GM21786 (cell line): ENCODE data around the gene MEIOSIN.

Experiments used
- ATAC-seq: cut with Tn5 transposase; IDR thresholded peaks from one replicate; pipeline ENCODE4 v1.9.1; 2021; ENCODE audit not compliant: unreplicated experiment

The MEIOSIN gene

DNA sequence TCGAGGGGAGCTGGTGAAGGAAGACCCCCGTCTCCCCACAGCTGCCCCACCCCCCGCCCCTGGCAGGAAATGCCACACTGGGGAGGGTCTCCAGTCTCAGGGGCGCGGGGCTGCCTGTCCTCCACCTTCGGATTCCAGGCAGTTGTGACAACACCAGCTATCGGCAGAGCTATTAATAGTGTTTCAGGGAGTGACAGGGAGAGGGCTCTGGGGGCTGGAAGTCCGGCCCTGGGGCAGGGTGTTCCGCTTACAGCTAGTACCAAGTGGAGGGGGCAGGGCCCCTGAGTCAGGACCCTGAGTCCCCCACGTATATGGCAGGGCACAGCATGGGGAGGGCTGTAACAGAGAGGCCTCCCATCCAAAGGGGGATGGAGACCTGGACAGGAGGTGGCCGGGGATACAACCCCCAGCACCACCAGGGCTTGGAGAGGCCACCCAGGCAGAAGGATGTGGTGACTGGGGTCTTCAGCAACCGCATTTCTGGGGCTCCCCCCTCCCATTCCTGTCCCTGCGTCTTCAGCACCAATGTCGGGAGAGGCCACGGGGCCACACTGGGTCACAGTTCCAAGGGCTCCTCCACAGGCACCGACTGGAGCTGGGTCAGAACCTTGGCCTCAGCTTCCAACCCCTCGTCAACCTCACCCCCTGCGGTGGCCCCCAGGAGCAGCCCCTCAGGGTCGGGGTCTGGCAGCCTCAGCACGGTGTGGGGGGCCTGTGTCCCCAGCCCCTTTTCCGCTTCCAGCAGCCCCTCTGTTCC is 31.9 kb downstream of the MEIOSIN start:
- no peak for ATAC-seq

DNA sequence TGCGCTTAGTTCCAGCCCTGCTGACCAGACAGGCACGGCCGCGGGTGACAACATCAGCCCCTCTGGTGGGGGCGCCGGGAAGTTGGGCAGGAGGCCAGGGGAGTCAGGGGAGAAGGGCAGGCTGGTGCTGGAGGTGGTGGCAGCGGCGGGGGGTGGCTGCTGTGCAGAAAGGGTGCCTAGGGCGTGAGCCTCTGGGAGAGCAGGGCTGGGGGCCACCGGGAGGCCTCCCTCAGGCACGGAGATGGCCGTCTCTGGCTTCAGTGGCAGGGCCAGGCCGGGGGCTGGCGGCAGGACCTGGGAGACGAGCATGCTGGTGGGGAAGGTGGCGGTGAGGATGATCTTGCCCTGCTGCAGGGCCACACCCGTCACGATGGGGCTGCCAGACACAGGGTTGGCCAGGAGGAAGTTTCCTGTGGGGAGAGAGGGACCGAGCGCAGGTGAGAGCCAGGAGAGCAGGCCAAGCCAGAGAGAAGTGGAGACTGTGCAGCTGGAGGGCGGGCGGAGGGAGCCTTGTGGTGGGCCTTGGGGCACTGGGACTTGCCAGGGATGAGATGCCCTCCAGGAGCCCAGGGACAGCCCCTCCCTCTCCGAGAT is 32.6 kb downstream of the MEIOSIN start:
- ATAC-seq: no peak

DNA sequence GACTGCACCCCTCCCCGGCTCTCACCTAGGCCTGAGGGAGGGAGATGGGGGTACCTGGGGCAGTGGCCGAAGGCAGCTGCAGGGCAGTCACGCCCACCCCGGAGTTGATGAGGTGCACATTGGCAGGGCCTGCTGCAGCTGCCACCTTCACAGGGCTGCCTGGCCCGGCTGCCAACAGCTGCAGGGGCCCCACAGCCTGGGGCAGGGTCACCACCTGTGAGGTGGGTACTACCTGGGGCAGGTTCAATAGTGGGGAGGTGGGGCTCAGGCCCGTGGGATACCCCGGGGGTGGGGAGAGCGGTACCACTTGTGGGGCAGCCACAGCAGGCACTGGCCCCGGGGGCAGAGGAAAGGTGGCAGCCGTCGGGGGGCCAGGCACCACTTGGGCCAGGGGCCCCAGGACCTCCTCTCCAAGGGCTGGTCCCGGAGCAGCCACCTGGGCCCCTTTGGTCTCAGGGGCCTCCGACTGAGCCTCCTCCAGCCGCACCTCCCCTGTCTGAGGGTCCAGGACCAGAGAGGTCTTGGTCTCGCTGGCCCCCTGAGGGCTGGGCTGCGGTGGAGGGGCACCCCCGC is 33.1 kb downstream of the MEIOSIN start:
- no peak for ATAC-seq

DNA sequence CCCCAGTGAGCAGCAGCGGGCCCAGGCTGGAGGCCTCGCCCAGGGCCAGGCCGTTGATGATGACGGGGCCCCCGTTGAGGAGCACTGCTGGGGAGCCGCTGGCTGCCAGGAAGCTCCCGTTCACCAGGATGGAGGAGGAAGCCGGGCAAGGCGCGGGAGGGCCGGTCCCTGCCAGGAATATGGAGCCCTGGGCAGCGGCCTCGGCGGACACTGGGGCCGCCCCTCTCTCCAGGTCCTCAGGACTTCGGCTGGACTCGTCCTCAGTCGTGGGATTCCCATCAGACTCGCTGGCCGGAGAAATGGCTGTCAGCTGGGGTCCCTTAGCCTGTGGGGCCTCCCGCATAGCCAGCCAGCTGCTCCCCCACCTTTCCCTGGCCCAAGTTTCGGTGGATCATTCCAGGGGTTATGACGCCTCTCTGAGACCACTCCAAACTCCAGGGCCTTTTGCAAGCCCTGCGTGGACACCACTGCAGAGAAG is 33.7 kb downstream of the MEIOSIN start:
- ATAC-seq: no peak

DNA sequence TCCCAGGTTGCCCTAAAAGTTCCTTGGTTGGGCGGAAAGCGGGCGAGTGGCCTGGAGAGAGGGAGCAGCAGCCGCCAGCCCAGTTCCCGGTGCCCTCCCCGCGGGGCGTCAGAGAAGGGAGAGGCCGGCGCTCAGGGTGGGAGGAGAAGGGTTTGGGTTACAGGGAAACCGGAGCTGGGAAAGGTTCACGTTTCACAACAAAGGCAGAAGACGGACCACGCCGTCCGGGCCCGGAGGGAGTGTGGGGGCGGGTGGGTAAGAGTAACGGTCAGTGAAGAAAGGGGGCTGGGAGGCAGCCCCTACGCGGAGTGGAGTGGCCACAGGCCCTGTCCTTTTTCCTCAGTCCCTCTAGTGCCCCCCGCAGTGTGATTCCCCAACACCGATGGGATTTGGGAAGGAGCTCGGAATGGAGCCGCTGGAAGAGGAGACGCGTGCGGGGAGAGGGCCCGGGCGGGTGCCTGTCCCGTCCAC is 34.2 kb downstream of the MEIOSIN start:
- no peak for ATAC-seq

DNA sequence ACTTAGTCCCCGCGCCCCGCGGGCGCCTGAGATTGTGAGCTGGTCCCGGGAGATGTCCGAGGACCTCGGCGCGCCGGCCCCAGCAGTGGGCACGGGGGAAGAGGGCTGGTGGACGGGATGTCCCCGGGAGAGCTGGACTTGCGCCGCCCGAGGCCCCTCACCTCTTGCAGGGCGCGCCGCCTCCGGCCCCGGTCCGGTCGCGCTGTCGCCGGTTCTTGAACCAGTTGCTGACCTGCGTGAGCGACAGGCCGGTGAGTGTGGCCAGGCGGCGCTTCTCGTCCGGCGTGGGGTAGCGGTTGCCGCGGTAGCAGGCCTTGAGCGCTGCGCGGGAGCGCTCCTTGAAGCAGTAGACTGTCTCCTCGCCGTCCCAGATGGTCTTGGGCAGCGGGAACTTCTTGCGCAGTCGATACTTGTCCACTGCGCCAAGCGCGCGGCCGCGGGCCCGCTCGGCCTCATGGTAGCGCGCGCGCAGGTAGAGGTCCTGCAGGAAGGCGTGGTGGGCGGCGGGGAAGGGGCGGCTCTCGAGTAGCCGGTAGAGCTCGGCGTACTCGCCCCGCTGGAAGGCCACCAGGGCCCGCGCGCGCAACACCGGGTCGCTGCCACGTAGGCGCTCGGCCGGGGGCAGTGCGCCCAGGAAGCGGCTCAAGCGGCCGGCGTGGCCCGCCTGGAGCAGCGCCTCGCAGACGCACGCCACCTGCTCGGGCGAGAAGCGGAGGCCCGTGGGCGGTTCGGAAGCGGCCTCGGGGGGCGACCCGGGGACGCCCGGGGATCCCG is 34.8 kb downstream of the MEIOSIN start:
- ATAC-seq: no peak

DNA sequence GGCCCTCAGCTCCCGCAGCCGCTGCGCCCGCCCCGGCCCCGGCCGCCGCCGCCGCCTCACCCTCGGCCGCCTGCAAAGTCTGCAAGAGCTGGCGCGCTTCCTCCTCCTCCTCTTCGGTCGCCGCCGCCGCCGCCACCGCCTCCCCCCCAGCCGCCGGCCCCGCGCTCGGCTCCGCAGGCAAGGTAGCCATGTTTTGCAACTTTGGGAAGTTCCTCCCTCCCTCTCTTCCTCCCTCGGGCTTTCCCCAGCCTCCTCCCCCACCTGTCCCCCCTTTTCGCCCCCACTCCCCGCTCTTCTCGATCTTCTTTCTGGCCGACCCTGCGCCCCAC is 35.4 kb downstream of the MEIOSIN start:
- ATAC-seq: no peak

DNA sequence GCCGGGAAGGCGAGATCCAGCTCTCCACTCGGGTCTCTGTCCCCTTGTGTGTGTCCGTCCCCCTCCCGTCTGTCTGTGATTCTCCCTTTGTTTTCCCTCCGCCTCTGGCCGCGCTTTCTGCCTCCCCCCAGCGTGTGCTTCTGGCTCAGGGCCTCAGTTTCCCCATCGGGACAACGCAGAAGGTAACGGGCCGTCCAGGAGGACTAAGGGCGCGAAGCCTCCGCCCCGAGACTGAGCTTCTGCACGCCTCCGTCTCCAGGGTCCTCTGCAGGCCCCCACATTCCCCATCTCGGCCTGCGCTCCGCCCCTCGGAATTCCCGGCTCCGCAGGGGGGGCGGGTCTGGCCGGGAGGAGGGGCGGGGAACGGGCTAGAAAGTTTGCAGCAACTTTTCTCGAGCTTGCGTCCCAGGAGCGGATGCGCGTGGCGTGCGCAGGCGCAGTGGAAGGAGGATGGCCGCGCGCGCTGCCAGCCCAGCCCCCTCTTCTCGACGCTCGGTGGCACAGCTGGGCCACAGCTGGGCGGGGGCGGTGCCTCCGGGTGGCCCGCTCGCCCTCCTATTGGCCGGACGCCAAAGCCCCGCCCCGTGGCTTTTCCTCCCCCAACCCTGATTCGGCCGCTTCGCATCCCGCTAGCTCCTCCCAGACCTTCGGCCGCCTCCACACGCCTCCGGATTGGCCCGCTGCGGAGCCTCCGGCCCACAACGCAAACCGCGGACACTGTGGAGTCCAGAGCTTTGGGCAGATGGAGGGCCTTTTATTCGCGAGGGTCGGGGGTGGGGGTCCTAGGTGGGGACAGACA is 35.9 kb downstream of the MEIOSIN start, which contains the start of gene SIX5:
Gene SIX5, minus strand, starts transcription at position 269 of the 799 bp plus-strand sequence. CDS start 408 bp downstream, outside the sequence.
- ATAC-seq: peak; percentile 51

DNA sequence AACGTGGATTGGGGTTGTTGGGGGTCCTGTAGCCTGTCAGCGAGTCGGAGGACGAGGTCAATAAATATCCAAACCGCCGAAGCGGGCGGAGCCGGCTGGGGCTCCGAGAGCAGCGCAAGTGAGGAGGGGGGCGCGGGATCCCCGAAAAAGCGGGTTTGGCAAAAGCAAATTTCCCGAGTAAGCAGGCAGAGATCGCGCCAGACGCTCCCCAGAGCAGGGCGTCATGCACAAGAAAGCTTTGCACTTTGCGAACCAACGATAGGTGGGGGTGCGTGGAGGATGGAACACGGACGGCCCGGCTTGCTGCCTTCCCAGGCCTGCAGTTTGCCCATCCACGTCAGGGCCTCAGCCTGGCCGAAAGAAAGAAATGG is 36.6 kb downstream of the MEIOSIN start:
- no peak for ATAC-seq

DNA sequence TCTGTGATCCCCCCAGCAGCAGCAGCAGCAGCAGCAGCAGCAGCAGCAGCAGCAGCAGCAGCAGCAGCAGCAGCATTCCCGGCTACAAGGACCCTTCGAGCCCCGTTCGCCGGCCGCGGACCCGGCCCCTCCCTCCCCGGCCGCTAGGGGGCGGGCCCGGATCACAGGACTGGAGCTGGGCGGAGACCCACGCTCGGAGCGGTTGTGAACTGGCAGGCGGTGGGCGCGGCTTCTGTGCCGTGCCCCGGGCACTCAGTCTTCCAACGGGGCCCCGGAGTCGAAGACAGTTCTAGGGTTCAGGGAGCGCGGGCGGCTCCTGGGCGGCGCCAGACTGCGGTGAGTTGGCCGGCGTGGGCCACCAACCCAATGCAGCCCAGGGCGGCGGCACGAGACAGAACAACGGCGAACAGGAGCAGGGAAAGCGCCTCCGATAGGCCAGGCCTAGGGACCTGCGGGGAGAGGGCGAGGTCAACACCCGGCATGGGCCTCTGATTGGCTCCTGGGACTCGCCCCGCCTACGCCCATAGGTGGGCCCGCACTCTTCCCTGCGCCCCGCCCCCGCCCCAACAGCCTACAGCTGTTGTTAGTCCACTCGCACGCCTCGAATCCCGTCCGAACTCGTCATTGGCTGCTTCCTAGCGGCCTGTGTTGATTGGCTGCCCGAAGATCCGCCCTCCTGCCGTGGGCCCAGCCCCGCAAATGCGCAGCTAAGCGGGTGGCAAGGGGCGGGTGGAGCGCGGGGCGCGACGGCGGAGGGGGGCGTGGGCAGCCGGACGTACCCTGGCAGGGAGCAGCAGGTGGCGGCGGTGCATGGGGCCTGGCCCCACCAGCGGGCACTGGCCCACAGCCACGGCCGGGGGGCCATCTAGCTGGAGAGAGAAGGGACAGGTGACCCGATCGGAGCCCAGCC is 37.2 kb downstream of the MEIOSIN start:
- ATAC-seq: peak; percentile 47

DNA sequence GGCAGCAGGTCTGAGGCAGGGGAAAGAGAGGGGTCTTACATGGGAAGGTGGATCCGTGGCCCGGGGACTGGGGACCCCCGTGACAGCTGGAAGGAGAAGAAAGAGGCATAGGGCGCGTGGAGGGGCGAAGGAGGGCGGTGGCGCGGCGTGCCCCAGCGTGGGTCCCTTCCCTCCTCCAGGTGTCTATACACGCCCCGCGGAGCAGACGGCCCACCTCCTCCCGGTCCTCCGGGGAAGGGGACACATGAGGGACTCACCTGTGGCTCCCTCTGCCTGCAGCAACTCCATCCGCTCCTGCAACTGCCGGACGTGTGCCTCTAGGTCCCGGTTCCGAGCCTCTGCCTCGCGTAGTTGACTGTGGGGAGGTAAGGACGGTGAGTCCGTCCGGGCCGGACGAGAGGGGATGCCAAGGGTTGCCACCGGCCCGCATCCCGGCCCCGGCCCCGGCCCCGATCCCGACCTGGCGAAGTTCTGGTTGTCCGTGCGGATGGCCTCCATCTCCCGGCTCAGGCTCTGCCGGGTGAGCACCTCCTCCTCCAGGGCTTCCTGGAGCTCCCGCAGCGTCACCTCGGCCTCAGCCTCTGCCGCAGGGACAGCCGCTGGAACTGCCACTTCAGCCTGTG is 38.2 kb downstream of the MEIOSIN start:
- ATAC-seq: no peak

DNA sequence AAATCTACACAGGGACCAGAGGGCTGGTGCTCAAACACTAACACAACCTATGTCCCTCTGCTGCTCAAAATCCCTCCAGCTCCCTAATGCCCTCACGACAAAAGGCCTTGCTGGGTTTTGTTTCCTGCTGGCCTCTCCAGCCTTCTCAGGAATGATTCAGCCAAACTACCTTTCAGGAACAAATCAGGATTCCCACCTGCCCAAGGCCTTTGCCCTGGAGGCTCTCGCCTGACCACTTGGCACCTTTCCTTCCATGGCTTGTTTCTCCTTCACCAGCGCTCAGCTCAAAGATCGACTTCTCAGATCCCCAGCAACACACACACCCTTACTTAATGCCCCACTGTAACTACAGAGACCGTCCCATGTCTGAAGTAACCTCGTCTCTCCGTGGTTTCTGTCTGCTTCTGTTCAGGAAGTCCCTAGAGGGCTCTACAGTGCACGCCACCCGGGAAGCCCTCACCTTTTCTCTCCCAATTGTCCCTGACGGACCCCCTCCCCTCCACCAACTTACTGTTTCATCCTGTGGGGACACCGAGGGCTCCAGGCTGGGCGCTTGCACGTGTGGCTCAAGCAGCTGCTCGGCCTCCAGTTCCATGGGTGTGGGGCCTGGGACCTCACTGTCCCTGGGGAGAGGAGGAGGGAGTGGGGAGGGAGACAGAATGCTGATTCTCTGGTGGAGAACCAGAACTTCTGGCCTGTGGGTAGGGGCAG is 39.0 kb downstream of the MEIOSIN start:
- ATAC-seq: no peak

DNA sequence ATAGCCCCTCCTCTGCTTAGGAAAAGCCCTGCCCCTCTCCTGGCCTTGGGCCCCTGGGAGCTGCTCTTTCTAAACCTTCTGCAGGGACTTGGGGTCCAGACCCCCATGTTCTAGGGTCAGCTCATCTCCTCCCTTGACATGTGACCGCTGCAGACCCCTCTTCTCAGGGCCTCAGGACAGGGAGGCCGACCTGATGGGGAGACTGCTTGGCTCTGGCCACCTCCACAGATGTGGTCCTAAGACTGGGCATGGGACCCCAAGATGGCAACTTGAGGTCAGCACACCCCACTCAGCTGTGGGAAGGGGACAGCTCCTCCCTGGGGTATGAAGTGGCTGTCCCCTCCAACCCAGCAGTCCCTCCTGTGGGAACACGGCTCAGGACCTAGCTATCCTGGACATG is 39.7 kb downstream of the MEIOSIN start:
- no peak for ATAC-seq

DNA sequence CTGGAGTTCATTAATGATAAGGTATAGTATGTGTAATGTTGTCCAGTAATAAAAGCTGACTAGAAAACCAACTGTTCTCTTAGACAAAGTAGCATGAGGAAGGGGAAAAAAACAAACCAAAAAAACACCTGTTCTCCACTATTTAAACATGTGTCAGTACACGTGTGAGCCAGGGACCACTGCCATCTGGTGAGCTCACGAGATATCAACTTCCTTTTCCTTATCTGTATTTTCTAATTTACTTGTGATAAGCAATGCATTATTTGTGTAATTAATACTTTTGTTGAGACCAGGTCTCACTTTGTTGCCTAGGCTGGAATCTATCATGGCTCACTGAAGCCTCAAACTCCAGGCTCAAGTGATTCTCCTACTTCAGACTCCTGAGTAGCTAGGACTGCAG is 40.1 kb downstream of the MEIOSIN start:
- no peak for ATAC-seq

DNA sequence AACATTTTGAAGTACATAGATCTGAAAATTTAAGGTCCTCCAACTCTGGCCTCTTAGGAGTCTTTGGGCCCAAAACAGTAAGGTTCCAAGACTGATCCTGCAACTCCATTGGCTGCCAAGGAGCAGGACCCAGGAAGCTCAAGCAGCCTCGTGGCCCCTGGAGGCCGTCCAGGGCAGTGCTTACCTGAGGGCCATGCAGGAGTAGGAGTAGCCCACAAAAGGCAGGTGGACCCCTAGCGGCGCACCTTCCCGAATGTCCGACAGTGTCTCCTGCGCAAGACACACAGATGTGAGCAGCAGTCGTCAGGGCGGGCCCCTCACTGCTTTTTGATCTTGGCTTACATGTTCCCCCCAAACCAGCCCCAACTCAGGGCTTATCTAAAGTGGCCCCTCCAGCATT is 41.5 kb downstream of the MEIOSIN start:
- ATAC-seq: no peak

DNA sequence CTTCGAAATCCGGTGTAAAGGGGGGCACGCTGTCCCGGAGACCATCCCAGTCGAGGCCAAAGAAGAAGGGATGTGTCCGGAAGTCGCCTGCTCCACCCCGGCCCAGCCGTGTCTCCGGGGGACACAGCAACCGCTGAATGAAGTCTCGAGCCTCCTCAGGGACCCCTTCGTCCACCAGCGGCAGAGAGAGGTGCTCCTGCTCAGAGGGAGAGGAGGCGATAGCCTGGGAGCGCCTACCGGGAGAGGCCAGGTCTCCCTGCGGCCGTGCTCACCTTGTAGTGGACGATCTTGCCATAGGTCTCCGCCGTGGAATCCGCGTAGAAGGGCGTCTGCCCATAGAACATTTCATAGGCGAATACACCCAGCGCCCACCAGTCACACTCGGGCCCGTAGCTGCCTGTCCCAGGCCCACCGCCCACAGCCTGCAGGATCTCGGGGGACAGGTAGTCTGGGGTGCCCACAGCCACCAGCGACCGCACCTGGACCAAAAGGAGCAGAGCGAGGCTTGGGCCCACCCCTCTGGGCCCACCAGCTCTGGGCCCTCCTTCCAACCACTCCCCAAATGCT is 44.2 kb downstream of the MEIOSIN start:
- no peak for ATAC-seq

DNA sequence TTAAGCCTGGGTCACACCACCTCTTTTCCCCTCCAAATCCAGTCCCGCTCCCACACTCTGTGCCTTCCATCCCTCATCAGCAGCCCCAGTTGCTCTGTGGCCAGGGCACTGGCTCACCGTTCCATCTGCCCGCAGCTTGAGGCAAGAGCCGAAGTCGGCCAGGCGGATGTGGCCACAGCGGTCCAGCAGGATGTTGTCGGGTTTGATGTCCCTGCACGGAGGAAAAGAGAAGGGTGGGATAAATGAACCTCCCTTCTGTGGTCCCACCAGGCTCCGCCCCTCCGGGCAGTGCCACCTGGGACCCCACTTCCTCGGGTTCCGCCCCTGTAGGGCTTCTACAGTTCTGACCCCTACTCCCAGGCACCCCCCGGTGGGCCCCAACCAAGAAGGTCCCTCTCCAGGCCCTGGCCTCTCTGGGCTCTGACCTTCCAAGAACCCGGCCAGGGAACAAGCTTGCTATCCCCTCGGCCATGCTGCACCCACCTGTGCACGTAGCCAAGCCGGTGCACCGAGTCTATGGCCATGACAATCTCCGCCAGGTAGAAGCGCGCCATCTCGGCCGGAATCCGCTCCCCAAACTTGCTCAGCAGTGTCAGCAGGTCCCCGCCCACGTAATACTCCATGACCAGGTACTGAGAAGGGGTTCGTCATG is 44.9 kb downstream of the MEIOSIN start:
- ATAC-seq: no peak
